HEK293T (cell line): Measurements from ENCODE around the gene SSR1.

Experiments
- ARNT ChIP-seq: fragments of 450-650 bp; IDR thresholded peaks from 2 replicates; pipeline ENCODE4 v1.6.1; 2017; ENCODE audit warnings: mild to moderate bottlenecking
- BHLHE40 ChIP-seq: fragments of 450-650 bp; IDR thresholded peaks from 2 replicates; pipeline ENCODE4 v1.6.1; 2016; ENCODE audit warnings: mild to moderate bottlenecking, moderate library complexity, borderline replicate concordance
- ELF4 ChIP-seq: fragments of 450-650 bp; IDR thresholded peaks from 2 replicates; pipeline ENCODE4 v1.6.1; 2017; ENCODE audit warnings: antibody characterized with exemption
- FOXM1 ChIP-seq: fragments of 450-650 bp; IDR thresholded peaks from 2 replicates; pipeline ENCODE4 v1.6.1; 2017; ENCODE audit warnings: mild to moderate bottlenecking, borderline replicate concordance
- HDGF ChIP-seq: fragments of 450-650 bp; IDR thresholded peaks from 2 replicates; pipeline ENCODE4 v1.6.1; 2017; ENCODE audit warnings: antibody characterized with exemption, borderline replicate concordance
- L3MBTL2 ChIP-seq: fragments of 450-650 bp; conservative IDR thresholded peaks from 2 replicates; pipeline ENCODE4 v1.6.1; 2016; ENCODE audit warnings: mild to moderate bottlenecking
- LEF1 ChIP-seq: fragments of 450-650 bp; IDR thresholded peaks from 2 replicates; pipeline ENCODE4 v1.6.1; 2017; ENCODE audit warnings: mild to moderate bottlenecking, borderline replicate concordance
- NFRKB ChIP-seq: fragments of 450-650 bp; IDR thresholded peaks from 2 replicates; pipeline ENCODE4 v1.6.1; 2016; ENCODE audit warnings: mild to moderate bottlenecking, moderate library complexity
- SUZ12 ChIP-seq: fragments of 450-650 bp; IDR thresholded peaks from 2 replicates; pipeline ENCODE4 v1.6.1; 2016; ENCODE audit warnings: mild to moderate bottlenecking
- ZNF384 ChIP-seq: fragments of 450-650 bp; IDR thresholded peaks from 2 replicates; pipeline ENCODE4 v1.6.1; 2016

- no peak for TF ChIP-seq FOXM1
- no peak for TF ChIP-seq NFRKB
- TF ChIP-seq ELF4: no peak
- no peak for TF ChIP-seq SUZ12
- no peak for TF ChIP-seq HDGF
- TF ChIP-seq ARNT: no peak
- TF ChIP-seq ZNF384: no peak
- TF ChIP-seq LEF1: no peak
- TF ChIP-seq BHLHE40: no peak
- TF ChIP-seq L3MBTL2: no peak
Measured at GRCh38 chr6:7338031-7338430, 25.0 kb upstream of the SSR1 start.
